ENCODE data around the gene SMYD5. TPM values are rescaled to one million over a fixed set of nuclear protein-coding genes. Genes with fewer than 3 reads are reported as not detected.

Gene SMYD5
- total RNA-seq, 1 experiment from 2014 or later: 54.5 TPM

DNA sequence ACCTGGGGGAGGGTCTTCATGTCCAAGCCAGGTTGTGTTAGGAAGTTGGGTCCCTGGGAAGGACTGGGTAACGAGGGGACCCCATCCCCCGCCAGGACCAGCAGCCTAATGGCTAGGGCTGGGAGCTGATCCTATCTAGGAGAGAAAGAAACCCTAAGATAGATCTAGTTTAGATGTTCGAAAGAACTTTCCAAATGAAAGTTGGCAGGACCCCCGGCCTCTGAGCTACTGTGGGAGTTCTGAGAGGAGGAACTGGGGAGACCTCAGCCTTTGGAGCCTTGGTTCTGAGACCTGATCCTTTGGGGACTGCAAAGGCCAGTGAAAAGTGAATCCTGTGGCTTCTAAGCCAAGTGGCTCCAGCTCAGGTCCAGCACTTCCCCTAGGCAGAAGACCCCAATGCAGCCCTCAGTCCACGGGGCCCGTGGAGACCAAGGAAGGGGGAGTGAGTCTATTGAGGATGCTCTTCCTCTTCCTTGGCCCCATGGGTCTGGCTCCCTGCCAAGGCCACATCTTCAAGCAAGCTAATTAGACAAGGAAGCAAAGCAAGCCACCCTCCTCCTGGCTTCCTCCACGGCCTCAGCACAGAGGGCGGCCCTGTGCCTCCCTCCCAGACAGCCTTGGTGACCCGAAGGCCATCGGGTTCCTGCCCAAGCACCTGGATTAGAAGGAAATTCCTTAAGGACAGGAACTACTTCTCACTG is 43.5 kb downstream of the SMYD5 start:
- Histone ChIP-seq H3K36me3 (ENCODE audit: insufficient read depth, low read length, poor library complexity, severe bottlenecking) (peaks cover 29% of the 10 kb centered on the region), H3K27ac (ENCODE audit: low read depth, low read length, poor library complexity, severe bottlenecking) (no peak overlapping the region), H3K4me1 (ENCODE audit: insufficient read depth, low read length, poor library complexity, severe bottlenecking) (no peaks in the 10 kb centered on the region), H3K4me3 (ENCODE audit: low read depth, low read length, poor library complexity, severe bottlenecking) (no peak overlapping the region), H3K9me3 (ENCODE audit: low read depth, low read length, poor library complexity, severe bottlenecking) (no peaks in the 10 kb centered on the region), H3K27me3 (replicated peaks; ENCODE audit: insufficient read depth, low read depth, low read length, poor library complexity) (no peaks in the 10 kb centered on the region)
- no TSS peak for BruUV-seq (replicated peaks)
- intact Hi-C loops (cut with micrococcal nuclease; ENCODE audit: unreplicated experiment): no loop called here
- peak; percentile 29 for DNase-seq (ENCODE audit: low spot score)
- POLR2A ChIA-PET (ENCODE audit: low non-redundant PET): interaction anchor here (0.6 kb wide), 1 partner anchor 126 kb away, joined by 3 read pairs; no protein-coding TSS in a partner anchor
- TF ChIP-seq, protein P1, sequence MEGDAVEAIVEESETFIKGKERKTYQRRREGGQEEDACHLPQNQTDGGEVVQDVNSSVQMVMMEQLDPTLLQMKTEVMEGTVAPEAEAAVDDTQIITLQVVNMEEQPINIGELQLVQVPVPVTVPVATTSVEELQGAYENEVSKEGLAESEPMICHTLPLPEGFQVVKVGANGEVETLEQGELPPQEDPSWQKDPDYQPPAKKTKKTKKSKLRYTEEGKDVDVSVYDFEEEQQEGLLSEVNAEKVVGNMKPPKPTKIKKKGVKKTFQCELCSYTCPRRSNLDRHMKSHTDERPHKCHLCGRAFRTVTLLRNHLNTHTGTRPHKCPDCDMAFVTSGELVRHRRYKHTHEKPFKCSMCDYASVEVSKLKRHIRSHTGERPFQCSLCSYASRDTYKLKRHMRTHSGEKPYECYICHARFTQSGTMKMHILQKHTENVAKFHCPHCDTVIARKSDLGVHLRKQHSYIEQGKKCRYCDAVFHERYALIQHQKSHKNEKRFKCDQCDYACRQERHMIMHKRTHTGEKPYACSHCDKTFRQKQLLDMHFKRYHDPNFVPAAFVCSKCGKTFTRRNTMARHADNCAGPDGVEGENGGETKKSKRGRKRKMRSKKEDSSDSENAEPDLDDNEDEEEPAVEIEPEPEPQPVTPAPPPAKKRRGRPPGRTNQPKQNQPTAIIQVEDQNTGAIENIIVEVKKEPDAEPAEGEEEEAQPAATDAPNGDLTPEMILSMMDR (conservative IDR thresholded peaks at IDR 0.05; ENCODE audit: low read depth, low read length): no peak
- TF ChIP-seq EZH2 (IDR thresholded peaks at IDR 0.05; ENCODE audit: borderline replicate concordance, low read depth, low read length, poor library complexity, severe bottlenecking): no peak
- CTCF ChIA-PET: no interaction called here

DNA sequence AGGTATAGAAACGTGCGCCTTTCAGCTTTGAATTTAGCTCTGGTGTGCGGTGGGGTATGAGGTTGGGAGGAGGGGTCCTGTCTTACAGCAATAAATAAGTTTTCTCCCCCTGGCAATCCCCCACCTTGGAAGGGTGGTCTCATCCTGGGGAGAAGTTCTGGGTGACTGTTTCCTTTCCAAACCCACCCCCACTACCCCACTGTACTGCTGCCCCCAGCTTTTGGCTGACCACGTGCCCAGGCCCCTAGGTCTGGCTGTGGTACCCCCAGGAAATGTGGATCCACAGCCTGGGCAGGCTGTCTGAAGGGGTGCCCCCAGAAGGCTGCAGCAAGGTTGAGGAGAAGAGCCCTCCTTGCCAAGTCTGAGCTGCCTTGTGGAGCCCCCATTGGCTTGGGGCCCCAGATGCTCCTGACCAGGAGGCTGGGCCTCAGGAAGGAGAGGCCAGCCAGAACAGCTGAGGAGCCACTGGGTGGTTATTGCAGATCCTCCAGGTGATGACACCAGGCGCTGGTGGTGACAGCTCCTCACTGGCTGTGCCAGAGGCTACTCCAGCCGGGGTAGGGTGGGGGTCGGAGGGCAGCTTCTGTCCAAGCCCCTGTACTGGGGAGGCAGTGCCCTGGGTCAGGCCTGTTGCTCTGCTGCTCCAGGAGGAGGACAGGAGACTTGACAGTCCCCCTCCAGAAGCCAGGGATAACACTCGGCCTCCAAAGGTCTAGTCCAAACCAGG is 44.3 kb downstream of the SMYD5 start:
- Histone ChIP-seq H3K36me3 (ENCODE audit: insufficient read depth, low read length, poor library complexity, severe bottlenecking) (peaks cover 21% of the 10 kb centered on the region), H3K4me3 (ENCODE audit: low read depth, low read length, poor library complexity, severe bottlenecking) (no peak overlapping the region), H3K27ac (ENCODE audit: low read depth, low read length, poor library complexity, severe bottlenecking) (no peak overlapping the region), H3K27me3 (replicated peaks; ENCODE audit: insufficient read depth, low read depth, low read length, poor library complexity) (no peaks in the 10 kb centered on the region), H3K4me1 (ENCODE audit: insufficient read depth, low read length, poor library complexity, severe bottlenecking) (no peaks in the 10 kb centered on the region), H3K9me3 (ENCODE audit: low read depth, low read length, poor library complexity, severe bottlenecking) (no peaks in the 10 kb centered on the region)
- ChIA-PET CTCF (no interaction called here), POLR2A (ENCODE audit: low non-redundant PET) (interaction anchor here (0.5 to 0.6 kb wide), 2 partner anchors 125 to 1187 kb away, joined by 3 read pairs; no protein-coding TSS in a partner anchor)
- no peak for TF ChIP-seq EZH2 (IDR thresholded peaks at IDR 0.05; ENCODE audit: borderline replicate concordance, low read depth, low read length, poor library complexity, severe bottlenecking)
- TF ChIP-seq, protein P1 (conservative IDR thresholded peaks at IDR 0.05; ENCODE audit: low read depth, low read length): no peak
- no peak for DNase-seq (ENCODE audit: low spot score)
- intact Hi-C loops (cut with micrococcal nuclease; ENCODE audit: unreplicated experiment): no loop called here
- BruUV-seq (replicated peaks): no TSS peak

GRCh38 chr2:73258913-73259215 is 44.8 kb downstream of the SMYD5 start:
- no TSS peak for BruUV-seq (replicated peaks)
- no peak for TF ChIP-seq EZH2 (IDR thresholded peaks at IDR 0.05; ENCODE audit: borderline replicate concordance, low read depth, low read length, poor library complexity, severe bottlenecking)
- TF ChIP-seq, protein P1 (conservative IDR thresholded peaks at IDR 0.05; ENCODE audit: low read depth, low read length): no peak
- peaks cover 16% of the 10 kb centered on the region for H3K36me3 ChIP-seq (ENCODE audit: insufficient read depth, low read length, poor library complexity, severe bottlenecking)
- H3K4me1 ChIP-seq (ENCODE audit: insufficient read depth, low read length, poor library complexity, severe bottlenecking): no peaks in the 10 kb centered on the region
- no peak for DNase-seq (ENCODE audit: low spot score)
- H3K27me3 ChIP-seq (replicated peaks; ENCODE audit: insufficient read depth, low read depth, low read length, poor library complexity): no peaks in the 10 kb centered on the region
- POLR2A ChIA-PET (ENCODE audit: low non-redundant PET): no interaction called here
- CTCF ChIA-PET: no interaction called here
- intact Hi-C loops (cut with micrococcal nuclease; ENCODE audit: unreplicated experiment): no loop called here
- no peak overlapping the region for H3K4me3 ChIP-seq (ENCODE audit: low read depth, low read length, poor library complexity, severe bottlenecking)
- no peaks in the 10 kb centered on the region for H3K9me3 ChIP-seq (ENCODE audit: low read depth, low read length, poor library complexity, severe bottlenecking)
- H3K27ac ChIP-seq (ENCODE audit: low read depth, low read length, poor library complexity, severe bottlenecking): no peak overlapping the region

Measured in A673 (cell line).